Activated CD8-positive, alpha-beta memory T cell treated with anti-CD3 and anti-CD28 coated beads for 36 hours (primary cell): ENCODE measurements around the gene ITGB1BP1. TPM values are rescaled to one million over a fixed set of nuclear protein-coding genes. Genes with fewer than 3 reads are reported as not detected.

Source experiments
- CTCF ChIA-PET: fragments of 350-600 bp; sonication (Branson Sonifier 250); formaldehyde crosslinking; loops from one replicate; lab custom pipeline; 2021; ENCODE audit warnings: antibody characterized with exemption; lab: Charles Lee
- POLR2A ChIA-PET: fragments of 350-600 bp; sonication (Branson Sonifier 250); formaldehyde crosslinking; loops from one replicate; lab custom pipeline; 2021; ENCODE audit warnings: antibody characterized with exemption; lab: Charles Lee
- total RNA-seq, 2 experiments: library from RNA; stranded (reverse); gene quantifications; one replicate each; pipeline ENCODE4 v1.2.3, GENCODE V29; 2021

ITGB1BP1 gene
- total RNA-seq, 2 experiments from 2014 or later, result 176 to 196 TPM

DNA sequence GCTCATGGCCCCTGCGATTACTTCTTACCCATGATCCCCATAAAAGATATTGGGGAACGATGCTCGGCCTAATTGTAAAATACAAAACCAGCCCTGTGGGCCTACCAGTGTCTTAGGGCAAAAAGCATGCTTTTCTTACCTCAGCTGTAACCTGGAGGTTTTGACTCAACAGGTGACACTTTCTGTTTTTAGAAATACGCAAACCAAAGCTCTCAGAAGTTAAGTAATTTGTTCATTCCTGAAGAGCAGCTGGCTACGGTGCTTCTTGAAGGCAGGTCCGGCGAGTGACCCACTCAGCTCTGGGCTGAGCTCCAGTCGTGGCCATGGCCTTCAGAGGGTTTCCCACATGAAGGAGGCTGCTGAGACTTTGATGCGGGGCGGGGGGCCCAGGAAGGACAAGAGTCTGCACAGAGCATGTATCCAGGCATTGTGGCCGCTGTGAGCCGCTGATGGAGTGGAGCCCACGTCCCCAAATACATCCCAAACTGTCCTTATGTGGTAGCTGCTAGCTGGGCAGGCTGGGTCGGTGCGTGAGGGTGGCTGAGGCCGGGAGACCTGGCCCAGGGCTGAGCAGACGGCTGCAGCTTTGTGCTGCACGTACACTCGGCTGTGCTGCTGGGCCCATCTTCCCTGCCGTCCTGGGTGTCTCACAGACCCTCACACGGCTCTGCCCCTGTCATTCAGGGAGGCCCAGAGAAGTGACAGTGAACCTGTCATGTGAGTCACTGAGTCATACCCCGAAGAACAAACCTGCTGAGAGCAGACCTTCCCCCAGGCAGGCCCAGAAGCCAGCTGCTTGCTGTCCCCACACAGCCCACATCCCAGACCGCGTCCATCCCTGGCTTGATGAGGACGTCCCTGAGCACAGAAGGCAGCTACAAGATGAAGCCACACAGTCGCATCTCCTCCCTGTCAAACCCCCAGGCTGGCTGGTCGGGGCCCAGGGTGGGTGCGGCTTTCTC lies 34.1 kb downstream of the ITGB1BP1 start:
- CTCF ChIA-PET, result interaction anchor here (0.6 to 1.2 kb wide), 3 partner anchors 33 to 1945 kb away, joined by 3 to 4 read pairs (median 3); no protein-coding TSS in a partner anchor

DNA sequence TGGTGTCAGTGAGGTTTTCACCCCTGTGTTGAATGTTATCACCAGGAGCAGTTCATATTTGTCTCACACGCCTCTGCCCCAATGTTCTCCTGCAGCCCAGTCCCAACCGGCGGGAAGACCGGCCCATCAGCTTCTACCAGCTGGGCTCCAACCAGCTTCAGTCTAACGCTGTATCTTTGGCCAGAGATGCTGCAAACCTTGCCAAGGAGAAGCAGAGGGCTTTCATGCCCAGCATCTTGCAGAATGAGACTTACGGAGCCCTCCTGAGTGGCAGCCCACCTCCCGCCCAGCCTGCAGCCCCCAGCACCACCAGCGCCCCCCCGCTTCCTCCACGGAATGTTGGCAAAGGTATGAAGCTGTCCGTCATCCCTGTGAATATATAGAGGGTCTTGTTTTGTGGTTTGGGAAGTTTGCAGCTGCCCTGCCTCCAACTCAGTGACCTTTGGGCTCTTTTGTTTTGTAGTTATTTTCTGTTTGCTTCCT lies 35.1 kb downstream of the ITGB1BP1 start:
- POLR2A ChIA-PET, result no interaction called here
- CTCF ChIA-PET, result interaction anchor here (0.7 to 1.2 kb wide), 2 partner anchors 32 to 1944 kb away, joined by 3 to 4 read pairs; no protein-coding TSS in a partner anchor

More for the DNA sequence above, 34.1 kb downstream of the ITGB1BP1 start:
- POLR2A ChIA-PET, result no interaction called here

DNA sequence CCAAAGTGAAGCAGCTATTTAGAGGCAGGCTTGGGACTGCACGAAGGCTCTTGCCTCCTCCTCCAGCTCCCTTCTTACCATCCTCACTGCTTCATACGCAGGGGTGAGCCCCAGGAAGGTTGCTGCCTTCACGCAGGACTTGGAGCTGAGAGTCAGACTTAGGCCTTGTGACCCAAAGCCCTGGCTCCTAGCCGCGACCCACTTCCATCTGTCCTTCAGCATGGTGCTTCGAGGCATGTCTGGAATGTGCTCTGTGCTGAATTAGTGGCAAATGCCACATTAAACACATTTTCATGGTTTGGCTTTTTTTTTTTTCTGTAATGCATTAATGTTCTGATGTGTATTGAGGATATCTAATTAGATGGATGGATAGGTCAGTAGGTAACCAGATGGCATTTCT lies 37.5 kb downstream of the ITGB1BP1 start:
- ChIA-PET CTCF (interaction anchor here (1.4 kb wide), 1 partner anchor 10 kb away, joined by 3 read pairs; no protein-coding TSS in a partner anchor), POLR2A (no interaction called here)

DNA sequence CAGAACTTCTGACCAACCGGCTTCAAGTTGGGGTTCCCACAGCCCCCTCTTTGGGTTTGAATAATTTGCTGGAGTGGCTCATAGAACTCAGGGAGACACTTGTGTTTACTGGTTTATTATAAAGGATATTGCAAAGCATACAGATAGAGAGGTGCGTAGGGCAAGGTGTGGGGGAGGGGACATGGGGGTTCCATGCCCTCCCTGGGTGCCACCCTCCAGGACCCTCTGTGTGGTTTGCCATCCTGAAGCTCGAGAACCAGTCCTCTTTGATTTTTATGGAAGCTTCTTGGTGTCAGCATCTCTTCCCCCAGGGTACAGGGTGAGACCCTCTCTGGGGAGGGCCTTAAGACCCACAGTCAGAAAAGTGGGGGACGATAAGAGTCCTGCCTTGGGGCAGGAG lies 38.8 kb downstream of the ITGB1BP1 start:
- CTCF ChIA-PET, result no interaction called here
- POLR2A ChIA-PET, result no interaction called here

DNA sequence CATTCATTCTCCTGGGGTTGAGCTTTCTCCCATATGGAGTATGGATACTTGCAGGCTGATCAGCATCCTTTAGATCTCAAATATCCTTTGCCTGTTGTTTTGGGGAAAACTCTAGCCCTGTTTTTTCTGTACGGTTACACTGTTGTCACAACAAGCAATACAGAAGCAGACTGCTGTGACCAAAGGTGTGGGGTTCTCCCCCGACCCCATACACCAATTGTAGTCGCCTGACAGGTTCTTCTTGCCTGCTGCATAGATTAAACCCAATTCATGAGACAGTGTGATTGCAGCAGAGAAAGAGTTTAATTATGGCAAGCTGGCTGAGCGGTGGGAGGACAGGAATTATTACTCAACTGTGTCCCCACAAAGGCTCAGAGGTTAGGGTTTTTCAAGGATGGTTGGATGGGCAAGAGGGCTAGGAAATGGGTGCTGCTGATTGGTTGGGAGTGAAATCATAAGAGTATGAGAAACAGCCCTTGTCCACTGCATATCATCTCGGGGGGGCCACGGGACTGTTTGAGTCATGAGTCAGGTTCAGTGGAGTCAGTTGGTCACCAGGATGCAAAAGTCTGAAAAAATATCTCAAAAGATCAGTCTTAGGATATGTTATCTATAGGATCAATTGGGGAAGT lies 40.6 kb downstream of the ITGB1BP1 start:
- CTCF ChIA-PET, result no interaction called here

DNA sequence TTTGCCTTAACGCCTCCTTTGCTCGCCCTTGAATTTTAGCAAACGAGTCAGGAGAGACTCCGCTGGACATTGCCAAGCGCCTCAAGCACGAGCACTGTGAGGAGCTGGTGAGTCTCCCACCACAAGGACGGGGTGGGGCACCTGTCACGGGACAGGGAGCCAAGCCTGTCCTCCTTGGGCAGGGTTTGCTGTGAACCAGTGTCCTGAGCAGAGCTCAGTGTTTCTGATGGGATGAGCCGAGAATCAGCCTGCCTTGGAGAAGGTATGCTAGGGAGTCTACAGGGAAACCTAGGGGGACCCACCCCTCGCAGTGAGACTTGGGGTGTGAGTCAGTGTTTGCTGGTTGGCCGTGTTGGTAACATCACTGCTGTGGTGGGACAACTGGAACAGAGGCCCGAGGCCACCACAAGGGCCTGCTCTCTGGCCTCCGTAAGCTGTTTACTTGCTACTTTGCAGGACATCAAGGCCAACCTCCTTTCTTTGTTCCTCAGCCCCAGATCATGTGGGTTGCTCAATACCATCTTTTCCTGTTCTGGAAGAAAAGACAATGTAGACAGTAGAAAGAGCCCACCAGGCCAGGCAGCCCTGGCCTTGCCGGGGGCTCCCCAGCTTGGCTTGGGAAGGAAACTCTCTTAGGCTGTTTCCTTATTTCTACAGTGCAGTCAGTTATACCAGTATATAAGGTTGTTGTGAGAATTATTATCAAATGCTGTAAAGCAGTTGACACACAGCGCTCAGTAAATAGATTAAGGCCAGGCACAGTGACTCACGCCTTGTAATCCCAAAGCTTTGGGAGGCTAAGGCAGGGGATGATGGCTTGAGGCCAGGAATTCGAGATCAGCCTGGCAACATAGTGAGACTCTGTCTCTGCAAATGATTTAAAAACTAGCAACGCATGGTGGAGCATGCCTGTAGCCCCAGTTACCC lies 42.4 kb downstream of the ITGB1BP1 start:
- ChIA-PET CTCF (interaction anchor here (0.5 kb wide), 1 partner anchor 11 kb away, joined by 3 read pairs; no protein-coding TSS in a partner anchor), POLR2A (no interaction called here)

More for the DNA sequence above, 40.6 kb downstream of the ITGB1BP1 start:
- POLR2A ChIA-PET, result interaction anchor here (0.6 kb wide), 1 partner anchor 32 kb away, joined by 3 read pairs; no protein-coding TSS in a partner anchor

DNA sequence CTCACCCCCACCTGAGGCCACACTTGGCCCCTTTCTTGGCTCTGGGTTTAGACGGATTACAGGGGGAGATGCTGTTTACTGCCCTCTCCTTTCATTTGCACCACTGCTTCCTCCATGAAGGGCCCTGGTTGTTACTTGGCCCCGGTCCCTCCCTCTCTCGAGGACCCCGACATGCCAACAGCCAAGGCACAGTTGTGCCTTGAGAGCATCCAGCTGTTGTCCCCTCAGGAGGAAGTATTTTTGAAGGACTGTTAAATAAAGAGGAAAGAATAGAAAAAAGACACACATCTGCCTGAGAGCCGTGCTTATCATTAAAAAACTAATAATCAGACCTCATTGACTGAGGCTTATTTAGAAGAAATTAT lies 44.0 kb downstream of the ITGB1BP1 start:
- ChIA-PET CTCF (no interaction called here), POLR2A (no interaction called here)

DNA sequence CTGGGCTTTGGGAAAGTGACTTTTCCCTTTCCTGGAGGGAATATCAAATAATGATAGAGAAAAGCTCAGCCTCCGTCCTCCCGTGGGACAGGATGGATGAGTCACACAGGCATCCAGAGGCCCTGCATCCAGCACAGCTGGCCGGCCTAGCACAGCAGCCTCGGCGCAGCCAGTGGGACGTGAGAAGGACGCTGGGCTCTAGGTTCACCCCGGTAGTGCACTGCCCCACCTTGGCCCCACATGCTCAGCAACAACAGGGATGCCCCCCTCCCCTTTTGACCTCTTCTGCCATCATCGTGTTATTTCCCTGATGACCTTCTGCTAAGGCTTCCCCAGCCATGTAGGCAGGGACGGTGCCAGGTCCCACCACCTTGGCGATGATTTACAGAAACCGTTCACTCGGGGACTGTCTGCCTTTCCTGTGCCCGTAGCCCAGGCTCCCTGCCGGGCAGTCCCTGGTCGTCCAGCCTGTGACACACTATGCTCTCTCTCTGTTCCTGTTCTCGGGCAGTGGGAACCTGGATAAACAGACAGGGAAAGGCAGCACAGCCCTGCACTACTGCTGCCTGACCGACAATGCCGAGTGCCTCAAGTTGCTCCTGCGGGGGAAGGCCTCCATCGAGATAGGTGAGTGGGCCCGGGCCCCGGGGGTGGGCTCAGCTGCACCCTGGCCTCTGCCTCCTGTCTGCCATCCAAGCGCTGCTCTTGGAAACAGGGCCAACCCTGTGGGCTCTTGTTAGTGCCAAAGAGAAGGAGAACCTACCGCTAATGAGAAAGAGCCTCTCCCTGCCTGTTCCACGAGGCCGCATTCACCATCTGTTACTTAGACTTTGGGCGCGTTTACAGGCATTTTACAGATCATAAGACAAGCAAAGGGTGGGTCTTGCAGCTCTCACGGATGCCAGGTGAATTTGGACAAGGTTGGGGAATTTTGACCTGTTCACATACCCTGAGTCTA lies 44.6 kb downstream of the ITGB1BP1 start:
- CTCF ChIA-PET, result no interaction called here
- POLR2A ChIA-PET, result no interaction called here

DNA sequence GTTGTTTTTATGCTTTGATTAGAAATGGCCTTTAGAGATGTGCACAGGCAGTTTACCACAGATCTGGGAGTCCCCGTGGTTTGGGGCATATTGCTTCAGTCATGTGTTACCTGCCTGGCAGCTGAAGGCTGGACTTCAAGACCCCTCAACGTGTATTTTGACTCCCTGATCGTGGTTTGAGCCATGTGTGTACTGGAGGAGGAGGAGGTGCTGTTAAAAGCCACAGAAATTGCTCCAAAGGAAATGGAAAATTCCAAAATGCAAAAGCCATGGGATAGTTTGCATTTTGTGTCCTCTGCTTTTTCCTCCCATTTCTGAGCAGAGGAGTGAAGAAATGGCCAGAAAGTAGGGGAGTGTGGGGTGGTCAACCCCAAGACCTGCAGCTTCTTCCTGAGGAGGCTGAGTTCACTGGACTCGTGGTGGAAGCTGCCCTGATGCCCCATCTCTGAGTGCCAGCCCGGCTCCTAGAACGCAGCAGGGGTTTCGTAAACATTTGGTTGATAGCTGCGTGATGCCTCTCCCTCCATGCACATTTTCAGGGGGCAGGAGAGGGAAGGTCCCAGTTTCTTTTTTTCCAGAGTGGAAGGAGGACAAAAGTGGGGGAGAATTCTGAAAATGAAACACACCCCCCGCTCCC lies 45.7 kb downstream of the ITGB1BP1 start:
- ChIA-PET CTCF (no interaction called here), POLR2A (no interaction called here)

DNA sequence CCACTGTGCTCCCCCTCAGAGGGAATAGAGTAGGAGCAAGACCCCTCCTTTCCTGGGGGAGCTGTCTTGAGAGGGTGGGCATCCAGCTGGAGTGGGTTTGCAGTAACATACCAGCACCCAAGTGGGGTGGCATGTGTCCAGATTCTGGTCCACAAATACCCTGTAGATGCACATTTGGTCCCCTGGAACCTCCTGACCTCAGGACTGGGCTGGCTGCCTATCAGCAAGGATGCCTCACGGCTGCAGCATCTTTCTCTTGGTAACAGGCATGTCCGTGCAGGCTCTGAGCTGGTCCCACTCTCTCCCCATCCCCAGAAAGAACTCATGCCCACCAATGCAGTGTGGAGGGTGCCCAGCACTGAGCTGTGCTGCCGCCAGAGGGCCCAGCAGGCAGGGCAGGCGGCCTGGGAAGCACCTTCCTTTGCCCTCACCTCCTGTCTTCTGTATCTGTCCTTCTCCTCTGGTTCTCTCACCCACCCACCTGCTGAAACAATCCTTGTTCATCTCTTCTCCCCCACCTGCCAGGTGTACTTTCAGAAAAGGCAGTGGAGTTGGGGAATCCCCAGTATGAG lies 47.4 kb downstream of the ITGB1BP1 start:
- ChIA-PET CTCF (interaction anchor here (1.0 kb wide), 1 partner anchor 10 kb away, joined by 3 read pairs; no protein-coding TSS in a partner anchor), POLR2A (no interaction called here)

DNA sequence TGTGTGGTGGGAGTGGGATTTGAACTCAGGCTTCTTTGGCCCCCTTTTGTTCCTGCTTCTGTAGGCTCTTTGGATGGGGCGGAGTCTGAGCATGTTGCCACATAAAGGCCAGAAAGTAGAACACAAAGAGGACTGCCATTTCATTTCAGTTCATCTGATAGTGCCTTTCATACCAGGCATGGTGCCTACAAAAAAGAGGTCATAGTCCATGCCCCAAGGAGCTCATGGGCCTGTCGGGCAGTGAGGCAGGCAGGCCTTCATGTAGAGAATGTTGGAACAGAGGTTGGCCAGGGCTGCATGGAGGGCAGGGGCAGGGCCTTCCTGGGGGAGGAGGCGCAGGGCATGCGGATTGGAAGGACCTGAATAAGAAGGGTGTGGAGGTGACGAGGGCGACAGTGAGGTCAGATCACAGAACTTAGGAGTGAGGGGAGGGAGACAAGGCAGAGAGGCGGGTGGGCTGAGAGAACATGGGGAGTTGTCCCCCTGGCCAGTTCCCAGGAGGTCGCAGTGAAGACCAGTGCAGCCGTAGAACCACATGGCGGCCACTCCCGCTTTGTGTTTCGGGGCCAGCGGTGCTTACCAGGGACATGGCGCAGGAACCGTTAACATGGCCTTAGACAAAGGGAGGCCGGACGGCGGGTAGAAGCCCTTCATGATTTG lies 49.1 kb downstream of the ITGB1BP1 start:
- POLR2A ChIA-PET, result no interaction called here
- CTCF ChIA-PET, result no interaction called here

DNA sequence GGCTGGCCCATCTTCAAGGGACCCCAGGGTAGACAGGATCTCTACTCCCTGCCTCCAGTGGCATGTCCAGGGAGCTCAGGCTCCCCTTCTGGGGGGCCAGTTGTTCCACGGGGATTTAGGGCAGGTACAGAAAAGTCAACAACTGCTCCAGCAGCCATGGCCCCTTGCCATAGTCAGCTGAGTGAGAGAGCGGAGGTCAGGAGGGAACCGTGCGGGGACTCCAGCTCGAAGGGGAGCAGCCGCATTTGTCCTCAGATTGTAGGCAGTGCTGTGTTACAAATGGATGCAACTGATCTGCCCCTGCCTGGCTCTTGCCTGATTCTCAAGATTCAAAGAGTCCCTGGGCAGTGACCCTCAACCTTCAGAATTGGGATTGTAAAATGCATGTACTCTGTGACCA lies 49.9 kb downstream of the ITGB1BP1 start:
- ChIA-PET POLR2A (no interaction called here), CTCF (interaction anchor here (1.0 kb wide), 1 partner anchor 81 kb away, joined by 3 read pairs; no protein-coding TSS in a partner anchor)

DNA sequence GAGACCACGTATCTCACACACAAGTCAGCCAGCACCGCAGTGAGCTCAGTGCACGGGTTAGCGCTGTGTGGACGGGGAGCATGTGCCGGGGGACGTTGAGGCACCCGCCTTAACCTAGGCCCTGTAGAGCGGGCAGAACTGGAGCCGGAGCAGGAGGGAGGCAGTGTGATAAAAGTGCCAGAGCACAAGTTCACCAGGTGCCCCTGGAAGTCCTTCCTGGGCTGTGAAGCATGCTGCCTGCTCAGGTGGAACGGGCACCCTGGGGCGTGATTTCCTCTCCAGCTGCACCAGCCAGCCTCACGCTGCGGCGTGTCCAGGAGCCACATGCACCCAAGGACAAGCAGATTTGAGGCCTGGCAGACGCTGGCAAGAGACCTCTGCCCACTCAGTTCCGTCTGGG lies 50.3 kb downstream of the ITGB1BP1 start:
- ChIA-PET CTCF (interaction anchor here (1.0 kb wide), 1 partner anchor 81 kb away, joined by 3 read pairs; no protein-coding TSS in a partner anchor), POLR2A (no interaction called here)

DNA sequence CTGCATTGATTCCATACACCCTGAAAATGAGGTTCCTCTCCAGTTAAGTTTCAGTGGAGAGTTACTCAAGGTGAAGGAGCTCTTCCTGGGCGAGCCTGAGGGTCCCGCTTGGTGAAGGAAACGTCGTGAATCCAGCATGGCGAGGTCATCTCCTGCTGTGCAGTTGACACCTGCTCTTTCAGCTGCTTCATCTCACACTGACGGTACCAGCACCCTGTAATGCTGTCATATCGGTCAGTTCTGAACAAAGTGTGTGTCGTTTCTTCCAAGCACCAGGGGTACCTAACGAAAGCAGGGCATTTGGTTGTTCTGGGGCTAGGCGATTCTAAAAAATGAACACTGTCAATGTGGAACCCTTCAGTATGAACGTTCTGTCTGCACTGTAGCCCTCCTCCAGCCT lies 52.6 kb downstream of the ITGB1BP1 start:
- CTCF ChIA-PET, result interaction anchor here (1.5 to 3.9 kb wide), 2 partner anchors 163 to 228 kb away, joined by 5 to 22 read pairs; no protein-coding TSS in a partner anchor
- POLR2A ChIA-PET, result interaction anchor here (0.5 kb wide), 1 partner anchor 231 kb away, joined by 5 read pairs; no protein-coding TSS in a partner anchor

DNA sequence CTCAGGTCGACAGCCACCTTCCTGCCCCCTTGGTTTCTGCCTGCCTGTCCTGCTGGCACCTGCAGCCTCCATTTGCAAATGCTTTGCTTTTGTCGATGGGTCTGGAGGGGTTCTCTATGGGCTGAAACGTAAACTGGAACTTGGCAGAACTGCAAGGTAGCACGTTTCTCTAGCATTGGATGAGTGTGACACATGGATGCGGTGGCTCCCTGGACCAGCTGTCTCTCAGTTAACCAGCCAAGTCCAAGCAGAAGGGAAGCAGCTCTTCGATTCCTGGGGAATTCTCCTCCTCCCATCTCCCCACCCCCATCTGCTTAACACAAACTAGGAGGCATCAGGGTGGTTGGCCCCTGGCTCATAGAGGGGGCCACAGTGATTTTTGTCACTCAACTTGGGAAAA lies 57.3 kb downstream of the ITGB1BP1 start:
- ChIA-PET POLR2A (no interaction called here), CTCF (no interaction called here)

DNA sequence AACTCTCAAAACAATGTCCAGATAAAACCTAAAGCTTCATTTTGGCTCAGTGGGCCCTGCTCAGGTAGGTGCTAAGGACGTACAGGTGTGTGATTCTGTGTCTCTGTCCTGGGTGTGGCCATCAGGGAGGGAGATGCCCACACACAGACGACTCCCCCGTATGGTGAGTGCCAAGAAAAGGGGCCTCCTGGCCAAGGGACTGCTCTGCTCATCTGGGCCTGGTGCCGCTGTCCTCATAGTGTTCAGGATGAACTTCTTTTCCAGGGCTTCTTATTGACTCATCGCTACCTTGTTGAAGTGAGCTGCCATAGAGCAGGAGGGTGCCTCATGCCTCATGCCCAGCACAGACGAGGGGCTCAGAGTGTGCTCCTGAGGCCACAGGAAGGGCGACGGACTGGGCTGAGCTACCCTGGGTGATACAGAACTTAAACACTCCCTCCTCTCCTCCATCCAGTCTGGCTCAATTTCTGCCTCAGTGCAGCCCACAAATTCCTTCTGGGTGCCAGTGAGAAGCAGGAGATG lies 57.8 kb downstream of the ITGB1BP1 start:
- ChIA-PET POLR2A (no interaction called here), CTCF (no interaction called here)
